DOHH2 (cell line): ENCODE results near the gene SIT1.

Experiments used
- H3F3A ChIP-seq: fragments of 200-600 bp; sonication (generic), shearing (Covaris generic); 2 replicates; pipeline ENCODE4 v1.6.0; 2016; ENCODE audit warnings: antibody characterized with exemption, mild to moderate bottlenecking; ENCODE audit not compliant: control insufficient read depth, insufficient read depth
- H3K27ac ChIP-seq: fragments of 200-600 bp; sonication (generic); 2 replicates; pipeline ENCODE4 v1.5.1; 2014; ENCODE audit warnings: low read depth, mild to moderate bottlenecking, low read length, moderate library complexity
- H3K27me3 ChIP-seq: fragments of 200-600 bp; sonication (generic); 2 replicates; pipeline ENCODE4 v1.6.1; 2014; ENCODE audit warnings: mild to moderate bottlenecking, low read length, mixed read lengths; ENCODE audit not compliant: control insufficient read depth
- H3K36me3 ChIP-seq: fragments of 200-600 bp; sonication (generic); 2 replicates; pipeline ENCODE4 v1.6.1; 2014; ENCODE audit warnings: mild to moderate bottlenecking, low read length, moderate library complexity, mixed read lengths; ENCODE audit not compliant: control insufficient read depth
- H3K4me1 ChIP-seq: fragments of 200-600 bp; sonication (generic); 2 replicates; pipeline ENCODE4 v1.6.1; 2014; ENCODE audit warnings: mild to moderate bottlenecking, low read length, mixed read lengths; ENCODE audit not compliant: control insufficient read depth
- H3K4me2 ChIP-seq: fragments of 200-600 bp; sonication (generic); 2 replicates; pipeline ENCODE4 v1.6.0; 2014; ENCODE audit warnings: mild to moderate bottlenecking, low read length, moderate library complexity
- H3K4me3 ChIP-seq: fragments of 200-600 bp; sonication (generic); 2 replicates; pipeline ENCODE4 v1.5.1; 2014; ENCODE audit warnings: mild to moderate bottlenecking, low read length, mixed read lengths
- H3K79me2 ChIP-seq: fragments of 200-600 bp; sonication (generic); 2 replicates; pipeline ENCODE4 v1.6.1; 2014; ENCODE audit warnings: mild to moderate bottlenecking, low read length, mixed read lengths; ENCODE audit not compliant: control insufficient read depth
- H3K9me2 ChIP-seq: fragments of 200-600 bp; sonication (generic); replicated peaks from 2 replicates; pipeline ENCODE4 v1.6.1; 2014; ENCODE audit warnings: mild to moderate bottlenecking, low read length, mixed read lengths; ENCODE audit not compliant: control insufficient read depth
- H3K9me3 ChIP-seq: fragments of 200-600 bp; sonication (generic); 2 replicates; pipeline ENCODE4 v1.6.1; 2014; ENCODE audit warnings: antibody characterized with exemption, low read length, mixed read lengths; ENCODE audit not compliant: control insufficient read depth, insufficient read depth
- H4K20me1 ChIP-seq: fragments of 200-600 bp; sonication (generic); 2 replicates; pipeline ENCODE4 v1.6.0; 2014; ENCODE audit warnings: low read depth, mild to moderate bottlenecking, antibody characterized with exemption, low read length, moderate library complexity; ENCODE audit not compliant: control insufficient read depth, insufficient read depth
- EZH2phosphoT487 ChIP-seq: fragments of 200-600 bp; sonication (generic); IDR thresholded peaks from 2 replicates; pipeline ENCODE4 v1.6.1; 2017; ENCODE audit warnings: borderline replicate concordance, mild to moderate bottlenecking, antibody characterized with exemption, low read length, moderate library complexity, mixed read lengths
- TF ChIP-seq, protein P1 (sequence below): fragments of 200-600 bp; sonication (generic); IDR thresholded peaks from one replicate; pipeline ENCODE4 v1.5.1; 2014; ENCODE audit warnings: antibody characterized with exemption, mild to moderate bottlenecking, low read depth, low read length; ENCODE audit not compliant: poor library complexity, severe bottlenecking

SIT1 gene

DNA sequence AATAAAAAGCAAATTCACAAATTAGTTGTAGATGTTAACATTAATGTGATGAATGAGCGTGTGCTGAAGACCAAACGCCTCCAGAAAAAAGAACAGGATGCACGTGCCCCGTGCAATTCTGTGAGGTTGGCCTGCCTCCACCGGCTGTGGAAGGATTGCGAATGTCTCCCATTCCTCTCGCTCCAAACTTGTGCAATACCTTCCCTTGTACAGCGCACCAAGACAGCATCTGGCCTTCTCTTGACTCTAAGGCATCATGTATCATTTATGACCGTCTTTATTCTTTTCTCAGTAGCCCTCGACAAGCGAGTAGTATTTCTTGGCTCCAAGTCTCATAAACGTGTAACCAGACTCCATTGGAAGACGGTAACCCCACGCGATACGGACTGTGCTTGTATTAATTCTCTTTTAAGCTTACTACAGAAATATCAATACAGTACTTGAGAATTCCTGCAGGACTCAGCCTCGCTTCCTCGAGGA, 47.2 kb downstream of the SIT1 start:
- Histone ChIP-seq H3K36me3 (peaks cover 13% of the 10 kb centered on the region), H3K9me3 (peaks cover 3% of the 10 kb centered on the region; the same call in 1 of the 2 replicates), H3F3A (no peaks in the 10 kb centered on the region), H3K27ac (peak overlapping the region; percentile 12; the same call in 1 of the 2 replicates), H3K79me2 (peaks cover 18% of the 10 kb centered on the region), H3K4me1 (peaks cover 47% of the 10 kb centered on the region), H3K4me3 (peak overlapping the region; percentile 78), H4K20me1 (0 out of 2 replicates have a peak, but pooled peaks cover 2% of the 10 kb centered on the region), H3K9me2 (no peaks in the 10 kb centered on the region), H3K4me2 (peak overlapping the region; percentile 88), H3K27me3 (no peaks in the 10 kb centered on the region)
- TF ChIP-seq EZH2phosphoT487, result no peak
- TF ChIP-seq, protein P1, sequence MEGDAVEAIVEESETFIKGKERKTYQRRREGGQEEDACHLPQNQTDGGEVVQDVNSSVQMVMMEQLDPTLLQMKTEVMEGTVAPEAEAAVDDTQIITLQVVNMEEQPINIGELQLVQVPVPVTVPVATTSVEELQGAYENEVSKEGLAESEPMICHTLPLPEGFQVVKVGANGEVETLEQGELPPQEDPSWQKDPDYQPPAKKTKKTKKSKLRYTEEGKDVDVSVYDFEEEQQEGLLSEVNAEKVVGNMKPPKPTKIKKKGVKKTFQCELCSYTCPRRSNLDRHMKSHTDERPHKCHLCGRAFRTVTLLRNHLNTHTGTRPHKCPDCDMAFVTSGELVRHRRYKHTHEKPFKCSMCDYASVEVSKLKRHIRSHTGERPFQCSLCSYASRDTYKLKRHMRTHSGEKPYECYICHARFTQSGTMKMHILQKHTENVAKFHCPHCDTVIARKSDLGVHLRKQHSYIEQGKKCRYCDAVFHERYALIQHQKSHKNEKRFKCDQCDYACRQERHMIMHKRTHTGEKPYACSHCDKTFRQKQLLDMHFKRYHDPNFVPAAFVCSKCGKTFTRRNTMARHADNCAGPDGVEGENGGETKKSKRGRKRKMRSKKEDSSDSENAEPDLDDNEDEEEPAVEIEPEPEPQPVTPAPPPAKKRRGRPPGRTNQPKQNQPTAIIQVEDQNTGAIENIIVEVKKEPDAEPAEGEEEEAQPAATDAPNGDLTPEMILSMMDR, result no peak

DNA sequence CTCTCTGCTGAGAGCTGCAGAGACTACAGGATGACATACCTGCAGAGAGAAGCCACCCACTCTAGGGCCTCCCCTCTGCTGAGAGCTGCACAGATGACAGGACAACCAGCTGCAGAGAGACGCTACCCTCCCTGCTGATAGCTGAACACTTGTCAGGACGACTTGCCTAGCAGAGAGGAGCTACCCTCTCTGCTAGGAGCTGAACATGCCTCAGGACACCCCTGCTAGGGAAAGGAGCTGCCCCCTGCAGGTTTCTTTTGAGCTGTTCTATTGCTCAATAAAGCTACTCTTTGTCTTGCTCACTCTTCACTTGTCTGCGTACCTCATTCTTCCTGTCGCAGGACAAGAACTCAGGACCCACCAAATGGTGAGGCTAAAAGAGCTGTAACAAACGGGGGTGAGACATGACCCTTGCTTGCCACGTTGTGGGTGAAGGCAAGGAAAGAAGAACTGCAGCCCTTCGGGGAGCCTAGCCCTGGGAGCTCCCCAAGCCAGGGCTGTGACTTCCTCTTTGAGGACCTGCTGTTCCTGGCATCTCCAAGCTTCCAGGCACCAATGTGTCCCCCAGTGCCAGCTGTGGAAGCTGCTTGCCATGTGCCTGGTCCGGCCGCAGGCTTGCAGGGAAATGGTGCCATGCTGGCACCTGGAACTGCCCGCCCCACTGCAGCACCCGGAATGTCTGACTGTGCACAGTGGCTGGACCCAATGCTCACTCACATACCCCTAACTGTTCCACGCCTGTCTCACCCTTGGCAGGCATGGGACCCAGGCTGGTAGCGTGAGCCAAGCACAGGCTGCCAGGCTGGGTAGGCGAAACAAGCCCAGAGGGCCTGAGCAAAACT, 50.7 kb downstream of the SIT1 start:
- no peak overlapping the region for H3K4me3 ChIP-seq
- no peaks in the 10 kb centered on the region for H3K9me2 ChIP-seq
- TF ChIP-seq EZH2phosphoT487, result no peak
- TF ChIP-seq, protein P1, result peak; percentile 58
- H3K27ac ChIP-seq, result 0 out of 2 replicates have a peak overlapping the region, but pooled peaks have one; percentile 17
- H3K9me3 ChIP-seq, result peaks cover 6% of the 10 kb centered on the region; the same call in 1 of the 2 replicates
- H4K20me1 ChIP-seq, result 0 out of 2 replicates have a peak, but pooled peaks cover 2% of the 10 kb centered on the region
- no peaks in the 10 kb centered on the region for H3K27me3 ChIP-seq
- H3K4me1 ChIP-seq, result peaks cover 39% of the 10 kb centered on the region
- H3K79me2 ChIP-seq, result 0 out of 2 replicates have a peak, but pooled peaks cover 4% of the 10 kb centered on the region
- peak overlapping the region; percentile 51 for H3K4me2 ChIP-seq
- no peaks in the 10 kb centered on the region for H3K36me3 ChIP-seq
- H3F3A ChIP-seq, result no peaks in the 10 kb centered on the region
